CD8-positive, alpha-beta memory T cell (primary cell): ENCODE measurements around the gene LRCH4. TPM values are rescaled to one million over a fixed set of nuclear protein-coding genes. Genes with fewer than 3 reads are reported as not detected.

Experiments
- CTCF ChIA-PET: fragments of 350-600 bp; sonication (Branson Sonifier 250); formaldehyde crosslinking; loops from one replicate; lab custom pipeline; 2021; ENCODE audit warnings: antibody characterized with exemption; lab: Charles Lee
- POLR2A ChIA-PET: fragments of 350-600 bp; sonication (Branson Sonifier 250); formaldehyde crosslinking; loops from one replicate; lab custom pipeline; 2021; ENCODE audit warnings: antibody characterized with exemption; lab: Charles Lee
- DNase-seq, 5 donors: peaks; one replicate each; pipeline versions ENCODE4 v3.0.0 to v3.0.0-alpha.2; 2020 to 2022; ENCODE audit warnings: mixed read lengths in 1 of 5
- H3K27ac ChIP-seq: one replicate; pipeline ENCODE4 v1.7.0; 2013; ENCODE audit warnings: low read depth, mild to moderate bottlenecking, low read length, moderate library complexity
- H3K27me3 ChIP-seq: 2 replicates; pipeline ENCODE4 v1.7.0; 2013; ENCODE audit warnings: low read length, mild to moderate bottlenecking; ENCODE audit not compliant: insufficient read depth, poor library complexity, severe bottlenecking
- H3K36me3 ChIP-seq: 2 replicates; pipeline ENCODE4 v1.7.0; 2013; ENCODE audit warnings: mild to moderate bottlenecking, low read length, moderate library complexity; ENCODE audit not compliant: insufficient read depth
- H3K4me1 ChIP-seq: 2 replicates; pipeline ENCODE4 v1.7.0; 2013; ENCODE audit warnings: mild to moderate bottlenecking, low read length, moderate library complexity; ENCODE audit not compliant: insufficient read depth
- H3K4me3 ChIP-seq: 2 replicates; pipeline ENCODE4 v1.7.0; 2013; ENCODE audit warnings: mild to moderate bottlenecking, low read length
- H3K9me3 ChIP-seq: 2 replicates; pipeline ENCODE4 v1.7.0; 2013; ENCODE audit warnings: mild to moderate bottlenecking, low read length
- H3K27ac Mint-ChIP-seq, 8 donors: one replicate each; pipeline ENCODE4 v1.8.0; 2020 to 2021; ENCODE audit warnings: mixed read lengths in 8 of 8, mild to moderate bottlenecking in 6 of 8, inconsistent platforms in 3 of 8, moderate library complexity in 3 of 8
- H3K27me3 Mint-ChIP-seq, 2 donors: one replicate each; pipeline ENCODE4 v1.8.0; 2020 to 2021; ENCODE audit warnings: mixed read lengths in 2 of 2, mild to moderate bottlenecking in 1 of 2, moderate library complexity in 1 of 2
- H3K36me3 Mint-ChIP-seq, 3 donors: one replicate each; pipeline ENCODE4 v1.8.0; 2020 to 2021; ENCODE audit warnings: mixed read lengths in 3 of 3, inconsistent platforms in 1 of 3, mild to moderate bottlenecking in 1 of 3
- H3K4me1 Mint-ChIP-seq, 3 donors: one replicate each; pipeline ENCODE4 v1.8.0; 2020 to 2021; ENCODE audit warnings: mixed read lengths in 3 of 3, inconsistent platforms in 1 of 3, mild to moderate bottlenecking in 1 of 3
- H3K4me3 Mint-ChIP-seq, 7 donors: one replicate each; pipeline ENCODE4 v1.8.0; 2020 to 2021; ENCODE audit warnings: mixed read lengths in 7 of 7, mild to moderate bottlenecking in 6 of 7, moderate library complexity in 4 of 7, inconsistent platforms in 2 of 7
- H3K9me3 Mint-ChIP-seq, 5 donors: one replicate each; pipeline ENCODE4 v1.8.0; 2020 to 2022; ENCODE audit warnings: mixed read lengths in 5 of 5, mild to moderate bottlenecking in 3 of 5, moderate library complexity in 2 of 5, inconsistent platforms in 1 of 5
- polyA plus RNA-seq: library from polyadenylated mRNA; unstranded; fragments of 300-500 nt; fragmentation: Illumina TruSeq; gene quantifications from one replicate; pipeline ENCODE4 v1.2.3, GENCODE V29; 2021
- total RNA-seq, 2 experiments: library from RNA; stranded (reverse); gene quantifications; one replicate each; pipeline ENCODE4 v1.2.3, GENCODE V29; 2021

The LRCH4 gene
- total and polyA plus RNA-seq, 3 experiments from 2014 or later: 101 to 153 (median 109) TPM

- peaks cover 0 to 1% of the 10 kb centered on the region in 2 donors for H3K27me3 Mint-ChIP-seq
- H3K4me3 Mint-ChIP-seq: peak overlapping the region in 1 of 7 donors; percentile 23
- ChIA-PET POLR2A (interaction anchor here (1.1 kb wide), 1 partner anchor 24 kb away, joined by 3 read pairs; the partner anchor contains the start of genes FBXO24 and LRCH4), CTCF (interaction anchor here (0.8 to 16.7 kb wide), 13 partner anchors 15 to 163 kb away, joined by 3 to 174 read pairs (median 7); partner anchors contain the start of genes FBXO24, LRCH4, MOSPD3 and NYAP1)
- H3K4me1 ChIP-seq: peaks cover 18% of the 10 kb centered on the region
- H3K36me3 ChIP-seq: peaks cover 5% of the 10 kb centered on the region
- no peak overlapping the region for H3K27ac Mint-ChIP-seq
- H3K9me3 Mint-ChIP-seq: no peaks in the 10 kb centered on the region
- no peak overlapping the region for H3K4me3 ChIP-seq
- no peaks in the 10 kb centered on the region for H3K9me3 ChIP-seq
- H3K36me3 Mint-ChIP-seq: peaks cover 0 to 61% (median 7%) of the 10 kb centered on the region in 3 donors
- no peak overlapping the region for H3K27ac ChIP-seq
- H3K4me1 Mint-ChIP-seq: peaks cover 14 to 21% (median 16%) of the 10 kb centered on the region in 3 donors
- no peak for DNase-seq
- no peaks in the 10 kb centered on the region for H3K27me3 ChIP-seq
These were observed 23.5 kb downstream of the LRCH4 start for GRCh38 chr7:100562195-100563099.

GRCh38 chr7:100561491-100562194 lies 24.3 kb downstream of the LRCH4 start:
- no peaks in the 10 kb centered on the region for H3K9me3 ChIP-seq
- Mint-ChIP-seq H3K9me3 (no peaks in the 10 kb centered on the region), H3K36me3 (peaks cover under 1 to 65% (median 10%) of the 10 kb centered on the region in 3 donors), H3K27me3 (peaks cover 0 to 1% of the 10 kb centered on the region in 2 donors), H3K4me3 (peak overlapping the region in 1 of 7 donors; percentile 23), H3K4me1 (peaks cover 14 to 18% (median 16%) of the 10 kb centered on the region in 3 donors), H3K27ac (peak overlapping the region in 1 of 8 donors; percentile 29)
- H3K4me1 ChIP-seq: peaks cover 17% of the 10 kb centered on the region
- DNase-seq: no peak
- H3K27ac ChIP-seq: peak overlapping the region; percentile 24
- H3K4me3 ChIP-seq: no peak overlapping the region
- POLR2A ChIA-PET: interaction anchor here (1.1 kb wide), 1 partner anchor 25 kb away, joined by 3 read pairs; the partner anchor contains the start of genes FBXO24 and LRCH4
- CTCF ChIA-PET: interaction anchor here (0.8 to 16.7 kb wide), 7 partner anchors 14 to 164 kb away, joined by 3 to 174 read pairs (median 7); partner anchors contain the start of genes FBXO24, LRCH4, NYAP1 and POP7
- H3K27me3 ChIP-seq: no peaks in the 10 kb centered on the region
- peaks cover 6% of the 10 kb centered on the region for H3K36me3 ChIP-seq

GRCh38 chr7:100559127-100559526 lies 26.8 kb downstream of the LRCH4 start:
- Histone ChIP-seq H3K4me3 (no peak overlapping the region), H3K36me3 (peaks cover 19% of the 10 kb centered on the region), H3K9me3 (no peaks in the 10 kb centered on the region), H3K27ac (no peak overlapping the region), H3K4me1 (peaks cover 16% of the 10 kb centered on the region), H3K27me3 (no peaks in the 10 kb centered on the region)
- DNase-seq: no peak
- no peaks in the 10 kb centered on the region for H3K9me3 Mint-ChIP-seq
- CTCF ChIA-PET: interaction anchor here (0.7 to 16.7 kb wide), 36 partner anchors 10 to 166 kb away, joined by 3 to 174 read pairs (median 6); partner anchors contain the start of genes AGFG2, FBXO24, LRCH4 and MOSPD3
- no peaks in the 10 kb centered on the region for H3K27me3 Mint-ChIP-seq
- POLR2A ChIA-PET: interaction anchor here (0.8 to 2.3 kb wide), 8 partner anchors 10 to 90 kb away, joined by 3 to 13 read pairs (median 6); partner anchors contain the start of genes AGFG2, MOSPD3 and TSC22D4
- peaks cover 5 to 76% (median 18%) of the 10 kb centered on the region in 3 donors for H3K36me3 Mint-ChIP-seq
- peak overlapping the region in 5 of 8 donors; percentile 6 to 74 (median 69) for H3K27ac Mint-ChIP-seq
- peaks cover 14 to 16% (median 14%) of the 10 kb centered on the region in 3 donors for H3K4me1 Mint-ChIP-seq
- no peak overlapping the region for H3K4me3 Mint-ChIP-seq

- Mint-ChIP-seq H3K36me3 (peaks cover 5 to 72% (median 22%) of the 10 kb centered on the region in 3 donors), H3K4me1 (peaks cover 12 to 14% (median 14%) of the 10 kb centered on the region in 3 donors), H3K4me3 (no peak overlapping the region), H3K27me3 (no peaks in the 10 kb centered on the region), H3K9me3 (no peaks in the 10 kb centered on the region), H3K27ac (peak overlapping the region in 4 of 8 donors; percentile 55 to 74 (median 66))
- no peak overlapping the region for H3K27ac ChIP-seq
- H3K9me3 ChIP-seq: no peaks in the 10 kb centered on the region
- no peak overlapping the region for H3K4me3 ChIP-seq
- CTCF ChIA-PET: interaction anchor here (1.4 to 16.7 kb wide), 3 partner anchors 15 to 87 kb away, joined by 3 to 174 read pairs (median 9); partner anchors contain the start of genes NYAP1 and TSC22D4
- peaks cover 22% of the 10 kb centered on the region for H3K36me3 ChIP-seq
- no peaks in the 10 kb centered on the region for H3K27me3 ChIP-seq
- no peak for DNase-seq
- peaks cover 9% of the 10 kb centered on the region for H3K4me1 ChIP-seq
- POLR2A ChIA-PET: no interaction called here
These were observed 29.4 kb downstream of the LRCH4 start for GRCh38 chr7:100556541-100556940.

- peak overlapping the region in 7 of 8 donors; percentile 43 to 83 (median 70) for H3K27ac Mint-ChIP-seq
- Histone ChIP-seq H3K27ac (no peak overlapping the region), H3K4me3 (no peak overlapping the region), H3K9me3 (no peaks in the 10 kb centered on the region), H3K4me1 (peaks cover 10% of the 10 kb centered on the region), H3K36me3 (peaks cover 22% of the 10 kb centered on the region), H3K27me3 (no peaks in the 10 kb centered on the region)
- ChIA-PET CTCF (interaction anchor here (0.9 to 16.7 kb wide), 6 partner anchors 8 to 86 kb away, joined by 3 to 174 read pairs (median 4); partner anchors contain the start of genes NYAP1 and TSC22D4), POLR2A (interaction anchor here (0.9 kb wide), 1 partner anchor 17 kb away, joined by 4 read pairs; the partner anchor contains the start of gene AGFG2)
- H3K9me3 Mint-ChIP-seq: no peaks in the 10 kb centered on the region
- H3K27me3 Mint-ChIP-seq: no peaks in the 10 kb centered on the region
- H3K4me1 Mint-ChIP-seq: peaks cover 13 to 15% (median 14%) of the 10 kb centered on the region in 3 donors
- no peak overlapping the region for H3K4me3 Mint-ChIP-seq
- peaks cover 6 to 71% (median 22%) of the 10 kb centered on the region in 3 donors for H3K36me3 Mint-ChIP-seq
- DNase-seq: no peak
These were observed 30.2 kb downstream of the LRCH4 start for GRCh38 chr7:100555701-100556100.

- H3K27ac ChIP-seq: no peak overlapping the region
- ChIA-PET POLR2A (no interaction called here), CTCF (interaction anchor here (1.2 to 16.7 kb wide), 4 partner anchors 11 to 139 kb away, joined by 3 to 174 read pairs (median 5); partner anchors contain the start of genes NYAP1 and TSC22D4)
- H3K27ac Mint-ChIP-seq: peak overlapping the region in 3 of 8 donors; percentile 24 to 85 (median 57)
- H3K27me3 ChIP-seq: no peaks in the 10 kb centered on the region
- peaks cover 22% of the 10 kb centered on the region for H3K36me3 ChIP-seq
- H3K9me3 ChIP-seq: no peaks in the 10 kb centered on the region
- peaks cover 26% of the 10 kb centered on the region for H3K4me1 ChIP-seq
- no peaks in the 10 kb centered on the region for H3K27me3 Mint-ChIP-seq
- no peaks in the 10 kb centered on the region for H3K9me3 Mint-ChIP-seq
- no peak overlapping the region for H3K4me3 ChIP-seq
- DNase-seq: no peak
- peaks cover 30 to 32% (median 31%) of the 10 kb centered on the region in 3 donors for H3K4me1 Mint-ChIP-seq
- peaks cover 12 to 63% (median 29%) of the 10 kb centered on the region in 3 donors for H3K36me3 Mint-ChIP-seq
- peak overlapping the region in 1 of 7 donors; percentile 72 for H3K4me3 Mint-ChIP-seq
These were observed 32.9 kb downstream of the LRCH4 start for GRCh38 chr7:100553032-100553431.

- no peaks in the 10 kb centered on the region for H3K9me3 ChIP-seq
- CTCF ChIA-PET: interaction anchor here (1.2 to 16.7 kb wide), 4 partner anchors 11 to 140 kb away, joined by 3 to 174 read pairs (median 5); partner anchors contain the start of genes NYAP1 and TSC22D4
- H3K27ac ChIP-seq: no peak overlapping the region
- Mint-ChIP-seq H3K4me3 (peak overlapping the region in 1 of 7 donors; percentile 73), H3K27me3 (no peaks in the 10 kb centered on the region), H3K9me3 (no peaks in the 10 kb centered on the region), H3K36me3 (peaks cover 12 to 64% (median 33%) of the 10 kb centered on the region in 3 donors), H3K27ac (peak overlapping the region; percentile 34 to 85 (median 66)), H3K4me1 (peaks cover 35 to 37% (median 36%) of the 10 kb centered on the region in 3 donors)
- DNase-seq: no peak
- no peaks in the 10 kb centered on the region for H3K27me3 ChIP-seq
- POLR2A ChIA-PET: no interaction called here
- peaks cover 22% of the 10 kb centered on the region for H3K36me3 ChIP-seq
- H3K4me3 ChIP-seq: no peak overlapping the region
- H3K4me1 ChIP-seq: peaks cover 31% of the 10 kb centered on the region
These were observed 33.4 kb downstream of the LRCH4 start for GRCh38 chr7:100552532-100552931.
